RWPE2 (cell line): ENCODE data around the gene RRAD.

Experiments used
- ATAC-seq: fragments of 200-7000 bp; cut with Tn5 transposase; 3 replicates; pipeline ENCODE4 v1.9.1; 2021; ENCODE audit warnings: low read depth
- DNase-seq: peaks from one replicate; pipeline ENCODE4 v3.0.0-alpha.2; 2020; ENCODE audit warnings: low spot score
- H3K27ac ChIP-seq: fragments of 450-650 bp; 2 replicates; pipeline ENCODE4 v1.5.1; 2017; ENCODE audit warnings: mild to moderate bottlenecking; ENCODE audit not compliant: poor library complexity, severe bottlenecking
- H3K27me3 ChIP-seq: fragments of 250-450 bp; sonication (Bioruptor Pico); 2 replicates; pipeline ENCODE4 v1.5.1; 2021; ENCODE audit warnings: mild to moderate bottlenecking, moderate library complexity; ENCODE audit not compliant: insufficient read depth, poor library complexity, severe bottlenecking
- H3K36me3 ChIP-seq: fragments of 250-450 bp; sonication (Bioruptor Pico); 2 replicates; pipeline ENCODE4 v1.5.1; 2020; ENCODE audit warnings: low read depth, mild to moderate bottlenecking, moderate library complexity
- H3K4me1 ChIP-seq: fragments of 250-450 bp; sonication (Bioruptor Pico); 2 replicates; pipeline ENCODE4 v1.5.1; 2021; ENCODE audit warnings: mild to moderate bottlenecking, moderate library complexity; ENCODE audit not compliant: insufficient read depth, poor library complexity, severe bottlenecking
- H3K4me3 ChIP-seq: fragments of 250-450 bp; sonication (Bioruptor Pico); 2 replicates; pipeline ENCODE4 v1.5.1; 2021; ENCODE audit warnings: mild to moderate bottlenecking, moderate library complexity; ENCODE audit not compliant: severe bottlenecking
- H3K9me3 ChIP-seq: fragments of 250-450 bp; sonication (Bioruptor Pico); 2 replicates; pipeline ENCODE4 v1.5.1; 2021; ENCODE audit warnings: mild to moderate bottlenecking, moderate library complexity; ENCODE audit not compliant: severe bottlenecking
- TF ChIP-seq, protein P1 (sequence below): fragments of 450-650 bp; IDR thresholded peaks from one replicate; pipeline ENCODE4 v1.5.1; 2017; ENCODE audit warnings: mild to moderate bottlenecking, moderate library complexity; ENCODE audit not compliant: poor library complexity, severe bottlenecking

The RRAD gene

DNA sequence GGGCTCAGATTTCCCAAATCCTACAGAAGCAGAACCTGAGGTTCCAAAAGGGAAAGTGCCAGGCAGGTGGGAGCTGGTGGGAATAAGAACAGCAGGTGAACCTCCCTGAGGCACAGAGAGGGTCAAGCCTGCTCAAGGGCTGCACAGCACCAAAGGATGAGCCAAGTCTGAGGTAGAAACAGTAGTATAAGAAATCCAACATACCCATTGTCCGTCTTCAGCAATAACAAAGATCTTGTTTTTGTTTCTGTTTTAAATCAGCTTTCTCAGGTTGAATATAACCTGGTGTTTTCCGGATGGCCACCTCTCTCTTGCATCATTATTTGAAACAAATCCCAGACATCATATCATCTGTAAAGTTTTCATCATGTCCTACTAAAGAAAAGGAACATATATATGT lies 25.1 kb upstream of the RRAD start:
- TF ChIP-seq, protein P1, sequence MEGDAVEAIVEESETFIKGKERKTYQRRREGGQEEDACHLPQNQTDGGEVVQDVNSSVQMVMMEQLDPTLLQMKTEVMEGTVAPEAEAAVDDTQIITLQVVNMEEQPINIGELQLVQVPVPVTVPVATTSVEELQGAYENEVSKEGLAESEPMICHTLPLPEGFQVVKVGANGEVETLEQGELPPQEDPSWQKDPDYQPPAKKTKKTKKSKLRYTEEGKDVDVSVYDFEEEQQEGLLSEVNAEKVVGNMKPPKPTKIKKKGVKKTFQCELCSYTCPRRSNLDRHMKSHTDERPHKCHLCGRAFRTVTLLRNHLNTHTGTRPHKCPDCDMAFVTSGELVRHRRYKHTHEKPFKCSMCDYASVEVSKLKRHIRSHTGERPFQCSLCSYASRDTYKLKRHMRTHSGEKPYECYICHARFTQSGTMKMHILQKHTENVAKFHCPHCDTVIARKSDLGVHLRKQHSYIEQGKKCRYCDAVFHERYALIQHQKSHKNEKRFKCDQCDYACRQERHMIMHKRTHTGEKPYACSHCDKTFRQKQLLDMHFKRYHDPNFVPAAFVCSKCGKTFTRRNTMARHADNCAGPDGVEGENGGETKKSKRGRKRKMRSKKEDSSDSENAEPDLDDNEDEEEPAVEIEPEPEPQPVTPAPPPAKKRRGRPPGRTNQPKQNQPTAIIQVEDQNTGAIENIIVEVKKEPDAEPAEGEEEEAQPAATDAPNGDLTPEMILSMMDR: no peak
- Histone ChIP-seq H3K36me3 (no peaks in the 10 kb centered on the region), H3K27ac (no peak overlapping the region), H3K27me3 (no peaks in the 10 kb centered on the region), H3K4me1 (peaks cover 12% of the 10 kb centered on the region), H3K4me3 (no peak overlapping the region), H3K9me3 (no peaks in the 10 kb centered on the region)
- ATAC-seq (no peak), DNase-seq (no peak)

DNA sequence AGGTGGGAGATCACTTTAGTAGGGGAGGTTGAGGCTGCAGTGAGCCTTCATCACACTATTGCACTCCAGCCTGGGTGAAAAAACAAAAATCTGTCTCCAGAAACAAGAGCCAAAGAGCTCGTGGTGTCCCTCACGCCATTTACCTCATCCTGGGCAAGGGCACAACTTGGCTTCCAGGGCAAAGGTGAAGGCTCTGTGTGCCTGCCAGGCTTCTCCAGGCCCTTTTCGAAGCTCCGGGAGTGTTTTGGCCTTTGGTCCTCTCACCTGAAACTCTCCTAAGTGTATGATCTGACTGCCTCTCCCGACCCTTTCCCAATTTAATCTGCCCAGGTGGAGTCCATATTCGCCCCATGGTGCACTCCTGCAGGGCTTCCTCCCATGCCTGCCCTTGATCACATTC lies 24.1 kb upstream of the RRAD start:
- H3K9me3 ChIP-seq: no peaks in the 10 kb centered on the region
- DNase-seq: no peak
- no peak for ATAC-seq

DNA sequence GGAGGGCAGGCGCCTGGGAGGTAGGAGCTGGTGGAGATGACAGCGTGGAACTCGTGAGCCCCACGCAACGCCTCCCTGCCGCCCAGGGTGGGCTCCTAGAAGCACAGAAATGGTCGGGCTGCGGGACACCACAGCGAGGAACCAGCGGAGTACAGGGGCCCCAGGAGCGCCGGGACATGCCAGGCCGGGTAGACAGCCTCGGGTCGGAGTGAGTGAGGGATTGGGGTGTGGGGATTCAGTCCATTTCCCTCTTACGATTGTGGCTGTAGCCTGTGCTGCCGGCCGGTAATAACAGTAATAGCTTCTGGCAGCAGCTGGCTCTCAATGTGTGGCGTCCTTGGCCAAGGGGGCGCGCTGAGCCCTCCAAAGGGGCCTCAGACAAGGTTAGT lies 23.5 kb upstream of the RRAD start:
- Histone ChIP-seq H3K27ac (peak overlapping the region; percentile 49), H3K4me3 (peak overlapping the region; percentile 25), H3K36me3 (no peaks in the 10 kb centered on the region), H3K27me3 (no peaks in the 10 kb centered on the region), H3K9me3 (no peaks in the 10 kb centered on the region), H3K4me1 (peaks cover 10% of the 10 kb centered on the region)
- TF ChIP-seq, protein P1: no peak
- ATAC-seq (peak; percentile 6; the same call in 2 of the 3 replicates), DNase-seq (no peak)

More for the DNA sequence above, 24.1 kb upstream of the RRAD start:
- Histone ChIP-seq H3K4me1 (peaks cover 12% of the 10 kb centered on the region), H3K27ac (no peak overlapping the region), H3K27me3 (no peaks in the 10 kb centered on the region), H3K4me3 (no peak overlapping the region), H3K36me3 (no peaks in the 10 kb centered on the region)
- TF ChIP-seq, protein P1: no peak

DNA sequence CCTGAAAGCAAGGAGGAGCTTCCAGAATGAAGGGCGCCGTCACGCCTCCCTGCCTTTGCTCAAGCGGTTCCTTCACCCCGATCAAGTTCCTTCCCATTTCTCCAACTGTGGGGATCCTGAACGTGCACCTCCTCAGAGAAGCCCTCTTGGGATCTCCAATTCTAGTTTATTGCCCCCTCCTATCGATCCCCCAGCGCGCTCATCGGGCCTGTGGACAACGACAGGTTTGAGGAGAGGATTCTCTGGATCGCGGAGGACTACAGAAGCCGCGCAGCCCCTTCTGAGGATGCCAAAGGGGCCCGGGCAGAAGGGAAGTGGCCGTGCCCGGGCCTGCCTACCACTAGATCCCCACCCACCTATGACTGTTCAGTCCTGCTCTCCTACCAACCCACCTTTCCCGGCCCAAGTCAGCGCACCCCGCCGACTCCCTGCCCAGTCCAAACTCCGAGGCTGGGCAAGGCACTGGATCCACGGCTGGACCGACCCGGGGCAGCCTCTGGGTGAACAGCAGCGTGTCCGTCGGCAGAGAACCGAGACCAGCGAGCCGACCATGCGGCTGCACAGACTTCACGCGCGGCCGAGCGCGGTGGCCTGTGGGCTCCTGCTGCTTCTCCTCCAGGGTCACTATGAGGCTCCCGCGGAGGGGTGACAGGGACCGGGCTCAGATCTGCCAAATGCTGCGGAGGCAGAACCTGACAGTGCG lies 22.9 kb upstream of the RRAD start:
- peak; percentile 78 for DNase-seq
- TF ChIP-seq, protein P1: no peak
- H3K36me3 ChIP-seq: no peaks in the 10 kb centered on the region
- H3K4me1 ChIP-seq: peaks cover 4% of the 10 kb centered on the region
- no peaks in the 10 kb centered on the region for H3K27me3 ChIP-seq
- peak overlapping the region; percentile 25 for H3K4me3 ChIP-seq
- ATAC-seq: peak; percentile 78
- H3K9me3 ChIP-seq: no peaks in the 10 kb centered on the region
- H3K27ac ChIP-seq: peak overlapping the region; percentile 49

DNA sequence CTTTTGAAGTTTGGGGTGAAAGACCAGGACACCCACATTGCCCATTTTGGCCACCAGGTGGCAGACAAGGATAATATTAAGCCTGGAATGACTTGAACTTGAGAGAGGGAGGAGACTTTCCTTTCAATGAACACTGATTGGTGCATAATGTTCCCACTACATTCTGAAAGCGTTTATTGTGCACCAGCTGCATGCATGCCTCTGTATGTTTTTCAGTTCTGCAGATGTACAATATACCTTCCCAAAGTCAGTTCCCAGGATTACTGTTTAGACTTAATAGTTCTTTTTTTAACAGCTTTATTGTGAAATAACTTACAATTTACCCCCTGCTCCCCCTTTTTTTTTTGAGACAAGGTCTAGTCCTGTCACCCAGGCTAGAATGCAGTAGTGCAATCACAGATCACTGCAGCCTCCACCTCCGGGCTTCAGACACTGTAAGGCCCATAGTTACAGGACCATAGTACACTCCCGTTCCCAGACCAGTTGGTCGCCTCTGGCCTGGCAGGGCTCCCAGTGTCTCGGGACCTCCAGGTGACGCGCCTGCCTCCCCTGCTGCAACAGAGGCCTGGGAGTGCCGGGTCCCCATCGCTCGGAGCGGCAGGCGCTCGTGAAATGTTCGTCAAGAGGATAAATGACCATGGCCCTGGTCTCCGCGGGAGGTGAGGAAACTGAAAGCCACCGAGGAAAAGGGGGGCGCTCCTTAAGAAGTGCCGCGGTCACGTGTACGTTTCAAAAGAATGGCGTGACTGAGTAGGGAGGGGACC lies 22.1 kb upstream of the RRAD start:
- peak; percentile 70 for ATAC-seq
- TF ChIP-seq, protein P1: peak; percentile 95
- no peaks in the 10 kb centered on the region for H3K27me3 ChIP-seq
- H3K27ac ChIP-seq: peak overlapping the region; percentile 49
- H3K4me3 ChIP-seq: peak overlapping the region; percentile 25
- no peak for DNase-seq
- H3K9me3 ChIP-seq: no peaks in the 10 kb centered on the region
- no peaks in the 10 kb centered on the region for H3K4me1 ChIP-seq
- peaks cover 5% of the 10 kb centered on the region for H3K36me3 ChIP-seq
